GM18499 (cell line): ENCODE data around the gene MOCS1.
"Not testable (repeated sequence)": the region's sequence is repeated elsewhere in the genome, so short reads cannot be mapped to it uniquely, and the experiment has no call there.

Experiments used
- ATAC-seq: cut with Tn5 transposase; IDR thresholded peaks from one replicate; pipeline ENCODE4 v1.9.1; 2021; ENCODE audit warnings: moderate number of reproducible peaks; ENCODE audit not compliant: insufficient read depth, unreplicated experiment

Gene MOCS1

GRCh38 chr6:39934131-39934757, at the start of gene MOCS1:
TSS of gene MOCS1 (minus strand) at chr6:39934462. CDS start at chr6:39934417, 45 bp downstream.
- ATAC-seq, result no peak

- no peak for ATAC-seq
These were observed 49.8 kb upstream of the MOCS1 start for GRCh38 chr6:39984051-39984450.

- no peak for ATAC-seq
These were observed 48.9 kb upstream of the MOCS1 start for GRCh38 chr6:39983193-39983592.

- no peak for ATAC-seq
These were observed 48.5 kb upstream of the MOCS1 start for GRCh38 chr6:39982720-39983119.

- ATAC-seq, result no peak
These were observed 46.7 kb upstream of the MOCS1 start for GRCh38 chr6:39980839-39981580.

- no peak for ATAC-seq
These were observed 45.4 kb upstream of the MOCS1 start for GRCh38 chr6:39979461-39980328.

GRCh38 chr6:39978240-39978639, 44.0 kb upstream of the MOCS1 start:
- ATAC-seq, result no peak

- ATAC-seq, result no peak
These were observed 39.4 kb upstream of the MOCS1 start for GRCh38 chr6:39973661-39974060.

GRCh38 chr6:39972717-39973116, 38.5 kb upstream of the MOCS1 start:
- not testable (repeated sequence) for ATAC-seq

GRCh38 chr6:39971131-39971530, 36.9 kb upstream of the MOCS1 start:
- ATAC-seq, result not testable (repeated sequence)

GRCh38 chr6:39965751-39966150, 31.5 kb upstream of the MOCS1 start:
- ATAC-seq, result no peak

GRCh38 chr6:39964530-39964929, 30.3 kb upstream of the MOCS1 start:
- ATAC-seq, result no peak

- ATAC-seq, result no peak
These were observed 29.8 kb upstream of the MOCS1 start for GRCh38 chr6:39964094-39964493.

GRCh38 chr6:39962831-39963230, 28.6 kb upstream of the MOCS1 start:
- ATAC-seq, result no peak

GRCh38 chr6:39961178-39961577, 26.9 kb upstream of the MOCS1 start:
- ATAC-seq, result no peak

- ATAC-seq, result no peak
These were observed 24.7 kb upstream of the MOCS1 start for GRCh38 chr6:39958947-39959346.

- ATAC-seq, result no peak
These were observed 22.7 kb upstream of the MOCS1 start for GRCh38 chr6:39956936-39957335.

GRCh38 chr6:39953076-39953618, 18.9 kb upstream of the MOCS1 start:
- no peak for ATAC-seq

- ATAC-seq, result no peak
These were observed 17.9 kb upstream of the MOCS1 start for GRCh38 chr6:39952167-39952566.

- no peak for ATAC-seq
These were observed 17.5 kb upstream of the MOCS1 start for GRCh38 chr6:39951716-39952115.

GRCh38 chr6:39951191-39951590, 16.9 kb upstream of the MOCS1 start:
- no peak for ATAC-seq
